ENCODE data around the gene SLC6A8. TPM values are rescaled to one million over a fixed set of nuclear protein-coding genes. Genes with fewer than 3 reads are reported as not detected.
A peak's percentile ranks its signal among the peaks of the same experiment; 100 is the strongest.

Gene SLC6A8
- total RNA-seq, 4 donors from 2014 or later = 4.0 to 8.0 (median 6.1) TPM

GRCh38 chrX:153706799-153707198 lies 19.1 kb downstream of the SLC6A8 start:
- TF ChIP-seq POLR2A (IDR thresholded peaks at IDR 0.05) (no peak), CTCF (IDR thresholded peaks at IDR 0.05) (no peak)
- WGBS, 2 donors = 92% methylated on average over 9 of the region's 9 CpGs
- peaks cover 8 to 32% of the 10 kb centered on the region in 2 donors for H3K4me1 ChIP-seq
- H3K9me3 ChIP-seq = no peaks in the 10 kb centered on the region
- no peaks in the 10 kb centered on the region for H3K27me3 ChIP-seq
- DNase-seq = no peak
- no peak overlapping the region for H3K4me3 ChIP-seq (replicated peaks in 1 of 3)
- H3K27ac ChIP-seq = no peak overlapping the region
- intact Hi-C loops (cut with DNase I) = no loop called here
- H3K36me3 ChIP-seq = peaks cover 0 to 6% of the 10 kb centered on the region in 2 donors

- DNase-seq = no peak
- no peaks in the 10 kb centered on the region for H3K9me3 ChIP-seq
- no peaks in the 10 kb centered on the region for H3K27me3 ChIP-seq
- no peak overlapping the region for H3K27ac ChIP-seq
- H3K36me3 ChIP-seq = peaks cover 0 to 3% of the 10 kb centered on the region in 2 donors
- H3K4me3 ChIP-seq (replicated peaks in 1 of 3) = no peak overlapping the region
- TF ChIP-seq POLR2A (IDR thresholded peaks at IDR 0.05) = no peak
- TF ChIP-seq CTCF (IDR thresholded peaks at IDR 0.05) = no peak
- intact Hi-C loops (cut with DNase I) = no loop called here
- 89 to 92% methylated on average over 3 to 6 of the region's 6 CpGs for WGBS, 2 donors
- peaks cover 8 to 32% of the 10 kb centered on the region in 2 donors for H3K4me1 ChIP-seq
Observed at GRCh38 chrX:153707406-153707805, 19.7 kb downstream of the SLC6A8 start.

GRCh38 chrX:153708415-153708814 lies 20.7 kb downstream of the SLC6A8 start:
- 24 to 27% methylated on average over 6 to 12 of the region's 13 CpGs for WGBS, 2 donors
- Histone ChIP-seq H3K27me3 (no peaks in the 10 kb centered on the region), H3K4me1 (peaks cover 8 to 40% of the 10 kb centered on the region in 2 donors), H3K4me3 (replicated peaks in 1 of 3) (no peak overlapping the region), H3K27ac (peak overlapping the region in 1 of 3 donors; percentile 36), H3K36me3 (no peaks in the 10 kb centered on the region), H3K9me3 (no peaks in the 10 kb centered on the region)
- TF ChIP-seq POLR2A (IDR thresholded peaks at IDR 0.05) (no peak), CTCF (IDR thresholded peaks at IDR 0.05) (peak in 5 of 6 experiments; percentile 26 to 59 (median 59))
- peak; percentile 73 to 75 for DNase-seq
- intact Hi-C loops (cut with DNase I) = no loop called here

GRCh38 chrX:153709726-153710674 lies 22.3 kb downstream of the SLC6A8 start:
- Histone ChIP-seq H3K36me3 (peaks cover 6 to 8% of the 10 kb centered on the region in 2 donors), H3K4me3 (replicated peaks in 1 of 3) (no peak overlapping the region), H3K27ac (no peak overlapping the region), H3K9me3 (no peaks in the 10 kb centered on the region), H3K27me3 (no peaks in the 10 kb centered on the region), H3K4me1 (peaks cover 5 to 28% of the 10 kb centered on the region in 2 donors)
- TF ChIP-seq POLR2A (IDR thresholded peaks at IDR 0.05) (no peak), CTCF (IDR thresholded peaks at IDR 0.05) (no peak)
- 85 to 87% methylated on average over 16 to 18 of the region's 27 CpGs for WGBS, 2 donors
- intact Hi-C loops (cut with DNase I) = no loop called here
- no peak for DNase-seq

GRCh38 chrX:153714256-153714655 lies 26.5 kb downstream of the SLC6A8 start:
- Histone ChIP-seq H3K36me3 (peaks cover 8 to 11% of the 10 kb centered on the region in 2 donors), H3K27ac (no peak overlapping the region), H3K4me3 (replicated peaks in 1 of 3) (no peak overlapping the region), H3K27me3 (no peaks in the 10 kb centered on the region), H3K9me3 (no peaks in the 10 kb centered on the region), H3K4me1 (peaks cover 11 to 21% of the 10 kb centered on the region in 2 donors)
- TF ChIP-seq POLR2A (IDR thresholded peaks at IDR 0.05) (no peak), CTCF (IDR thresholded peaks at IDR 0.05) (no peak)
- no peak for DNase-seq
- 88 to 92% methylated on average over 3 of the region's 3 CpGs for WGBS, 2 donors
- intact Hi-C loops (cut with DNase I) = no loop called here
